ENCODE measurements around the gene PDE8A.

DNA sequence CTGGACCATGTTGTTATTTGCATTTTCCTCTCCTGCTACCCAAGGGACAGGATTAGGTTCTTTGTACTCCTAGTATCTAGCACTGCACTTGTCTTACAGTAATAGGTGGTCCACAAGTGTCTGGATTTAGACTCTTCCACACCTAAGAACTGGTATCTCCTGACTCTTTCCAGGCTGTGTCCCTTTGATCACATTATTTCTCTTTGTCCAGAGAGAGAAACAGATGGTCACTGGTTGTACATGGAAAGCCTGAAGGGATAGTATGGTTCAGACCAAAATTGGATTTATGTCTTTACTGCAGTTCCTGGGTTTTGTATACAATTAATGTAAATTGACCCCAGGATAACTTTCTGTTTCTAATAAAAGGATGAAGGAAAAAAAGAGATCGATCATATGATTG is 64.0 kb downstream of the PDE8A start:
- TF ChIP-seq, protein P1, sequence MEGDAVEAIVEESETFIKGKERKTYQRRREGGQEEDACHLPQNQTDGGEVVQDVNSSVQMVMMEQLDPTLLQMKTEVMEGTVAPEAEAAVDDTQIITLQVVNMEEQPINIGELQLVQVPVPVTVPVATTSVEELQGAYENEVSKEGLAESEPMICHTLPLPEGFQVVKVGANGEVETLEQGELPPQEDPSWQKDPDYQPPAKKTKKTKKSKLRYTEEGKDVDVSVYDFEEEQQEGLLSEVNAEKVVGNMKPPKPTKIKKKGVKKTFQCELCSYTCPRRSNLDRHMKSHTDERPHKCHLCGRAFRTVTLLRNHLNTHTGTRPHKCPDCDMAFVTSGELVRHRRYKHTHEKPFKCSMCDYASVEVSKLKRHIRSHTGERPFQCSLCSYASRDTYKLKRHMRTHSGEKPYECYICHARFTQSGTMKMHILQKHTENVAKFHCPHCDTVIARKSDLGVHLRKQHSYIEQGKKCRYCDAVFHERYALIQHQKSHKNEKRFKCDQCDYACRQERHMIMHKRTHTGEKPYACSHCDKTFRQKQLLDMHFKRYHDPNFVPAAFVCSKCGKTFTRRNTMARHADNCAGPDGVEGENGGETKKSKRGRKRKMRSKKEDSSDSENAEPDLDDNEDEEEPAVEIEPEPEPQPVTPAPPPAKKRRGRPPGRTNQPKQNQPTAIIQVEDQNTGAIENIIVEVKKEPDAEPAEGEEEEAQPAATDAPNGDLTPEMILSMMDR (IDR thresholded peaks at IDR 0.05; ENCODE audit: extremely low read depth in 1 of 2, insufficient read depth in 1 of 2, low read depth in 1 of 2, low read length in 2 of 2): no peak
- TF ChIP-seq POLR2A (IDR thresholded peaks at IDR 0.05; ENCODE audit: low read depth, low read length) (no peak), GATA2 (IDR thresholded peaks at IDR 0.05; ENCODE audit: insufficient read depth, insufficient read length, low read depth, low read length) (no peak), EZH2 (IDR thresholded peaks at IDR 0.05; ENCODE audit: borderline replicate concordance, low read depth, low read length, severe bottlenecking) (no peak), POLR2AphosphoS5 (IDR thresholded peaks at IDR 0.05; ENCODE audit: insufficient read depth, low read depth, low read length) (no peak), MYC (IDR thresholded peaks at IDR 0.05; ENCODE audit: low read depth, low read length) (no peak)
- TF ChIP-seq, protein P2, sequence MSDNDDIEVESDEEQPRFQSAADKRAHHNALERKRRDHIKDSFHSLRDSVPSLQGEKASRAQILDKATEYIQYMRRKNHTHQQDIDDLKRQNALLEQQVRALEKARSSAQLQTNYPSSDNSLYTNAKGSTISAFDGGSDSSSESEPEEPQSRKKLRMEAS (IDR thresholded peaks at IDR 0.05; ENCODE audit: insufficient read depth, insufficient read length): no peak
